Keratinocyte (primary cell): Measurements from ENCODE around the gene ACTN4.
"Not testable (repeated sequence)": the region's sequence is repeated elsewhere in the genome, so short reads cannot be mapped to it uniquely, and the experiment has no call there.

Experiments
- CTCF ChIP-seq, 3 experiments: IDR thresholded peaks in 1 of 3; conservative IDR thresholded peaks in 1 of 3; optimal IDR thresholded peaks in 1 of 3; 2 replicates in 2 of 3; 3 replicates in 1 of 3; pipeline versions ENCODE3 to v1.5.1; 2011; ENCODE audit warnings: low read length in 3 of 3, mild to moderate bottlenecking in 3 of 3, moderate library complexity in 2 of 3, control low read depth in 1 of 3, inconsistent platforms in 1 of 3; ENCODE audit not compliant: insufficient read depth in 2 of 3; ENCODE audit errors: extremely low read depth in 1 of 3
- EZH2 ChIP-seq: IDR thresholded peaks from one replicate; pipeline ENCODE4 v1.6.1; 2012; ENCODE audit warnings: inconsistent platforms, mild to moderate bottlenecking, low read length, moderate library complexity

- TF ChIP-seq CTCF (optimal IDR thresholded peaks at IDR 0.05 in 1 of 3, IDR thresholded peaks at IDR 0.05 in 1 of 3, conservative IDR thresholded peaks at IDR 0.05 in 1 of 3; ENCODE audit: extremely low read depth in 1 of 3, insufficient read depth in 2 of 3, low read length in 3 of 3); EZH2: not testable (repeated sequence)
Observed at GRCh38 chr19:38770949-38771275, 123.5 kb downstream of the ACTN4 start.
